OCI-LY7 (cell line): Measurements from ENCODE around the gene SMC5. TPM values are rescaled to one million over a fixed set of nuclear protein-coding genes. Genes with fewer than 3 reads are reported as not detected.

Experiments used
- BruUV-seq: library from RNA; stranded (reverse); fragments of 400-500 nt; replicated peaks from 2 replicates; lab custom pipeline; 2021; lab: Mats Ljungman, UMichigan
- CTCF ChIA-PET: fragments of 300-600 bp; sonication (Branson Sonifier 250); formaldehyde crosslinking; loops from one replicate; lab custom pipeline; 2022; ENCODE audit warnings: antibody characterized with exemption; ENCODE audit not compliant: unreplicated experiment; lab: Charles Lee
- POLR2A ChIA-PET: fragments of 300-600 bp; sonication (Branson Sonifier 250); formaldehyde crosslinking; loops from one replicate; lab custom pipeline; 2022; ENCODE audit warnings: antibody characterized with exemption; lab: Charles Lee
- DNase-seq: peaks from one replicate; pipeline ENCODE4 v3.0.0-alpha.2; 2015; ENCODE audit warnings: low spot score
- H2AFZ ChIP-seq: fragments of 200-600 bp; sonication (generic), shearing (Covaris generic); 2 replicates; pipeline ENCODE4 v1.6.1; 2014; ENCODE audit warnings: mild to moderate bottlenecking, antibody characterized with exemption, low read length, moderate library complexity
- H3K27ac ChIP-seq: fragments of 200-600 bp; sonication (generic); 2 replicates; pipeline ENCODE4 v1.5.1; 2014; ENCODE audit warnings: mixed run types, low read depth, mild to moderate bottlenecking, moderate library complexity, low read length, inconsistent platforms; ENCODE audit not compliant: poor library complexity, severe bottlenecking
- H3K36me3 ChIP-seq: fragments of 200-600 bp; sonication (generic); 2 replicates; pipeline ENCODE4 v1.6.1; 2014; ENCODE audit warnings: mild to moderate bottlenecking, antibody characterized with exemption, low read length, moderate library complexity, mixed read lengths; ENCODE audit not compliant: insufficient read depth
- H3K4me1 ChIP-seq: fragments of 200-600 bp; sonication (generic); 2 replicates; pipeline ENCODE4 v1.5.1; 2014; ENCODE audit warnings: mild to moderate bottlenecking, low read length; ENCODE audit not compliant: insufficient read depth, poor library complexity, severe bottlenecking
- H3K4me2 ChIP-seq: fragments of 200-600 bp; sonication (generic); 2 replicates; pipeline ENCODE4 v1.6.1; 2014; ENCODE audit warnings: mild to moderate bottlenecking, low read length
- H3K4me3 ChIP-seq: fragments of 200-600 bp; sonication (generic); 2 replicates; pipeline ENCODE4 v1.5.1; 2014; ENCODE audit warnings: mild to moderate bottlenecking, low read depth, low read length; ENCODE audit not compliant: poor library complexity, severe bottlenecking
- H3K79me2 ChIP-seq: fragments of 200-600 bp; sonication (generic); 2 replicates; pipeline ENCODE4 v1.6.1; 2016; ENCODE audit warnings: low read depth, mild to moderate bottlenecking, low read length, moderate library complexity, mixed read lengths; ENCODE audit not compliant: insufficient read depth
- H3K9me2 ChIP-seq: fragments of 200-600 bp; sonication (generic); 2 replicates; pipeline ENCODE4 v1.6.1; 2016; ENCODE audit warnings: mild to moderate bottlenecking, low read length, mixed read lengths; ENCODE audit not compliant: insufficient read depth
- H3K9me3 ChIP-seq: fragments of 200-600 bp; sonication (generic); 2 replicates; pipeline ENCODE4 v1.6.1; 2014; ENCODE audit warnings: mild to moderate bottlenecking, mixed run types, low read length, mixed read lengths
- H4K20me1 ChIP-seq: fragments of 200-600 bp; sonication (generic); 2 replicates; pipeline ENCODE4 v1.6.1; 2014; ENCODE audit warnings: mild to moderate bottlenecking, antibody characterized with exemption, low read length, moderate library complexity, mixed read lengths; ENCODE audit not compliant: insufficient read depth
- EZH2phosphoT487 ChIP-seq: fragments of 200-600 bp; sonication (generic); IDR thresholded peaks from 2 replicates; pipeline ENCODE4 v1.6.1; 2018; ENCODE audit warnings: low read depth, borderline replicate concordance, mild to moderate bottlenecking, mixed run types, antibody characterized with exemption, low read length, moderate library complexity, mixed read lengths
- intact Hi-C: fragments of 100-400 bp; cut with micrococcal nuclease; formaldehyde crosslinking; loops from one replicate; pipeline ENCODE4 v1.10.0; 2022; ENCODE audit not compliant: unreplicated experiment
- small RNA-seq: library from RNA; depleted of rRNA; stranded (forward); fragments of <200 nt; gene quantifications from one replicate; pipeline ENCODE3, GENCODE V24; 2014
- total RNA-seq, 2 experiments: library from RNA; depleted of rRNA in 1 of 2; stranded (reverse); fragments of >200 nt in 1 of 2; shearing (Covaris generic) in 1 of 2; gene quantifications; 2 replicates each; pipeline ENCODE4 v1.2.3, GENCODE V29; 2014 to 2022

SMC5 gene
- total RNA-seq, 2 experiments from 2014 or later = 38.9 to 42.0 TPM

DNA sequence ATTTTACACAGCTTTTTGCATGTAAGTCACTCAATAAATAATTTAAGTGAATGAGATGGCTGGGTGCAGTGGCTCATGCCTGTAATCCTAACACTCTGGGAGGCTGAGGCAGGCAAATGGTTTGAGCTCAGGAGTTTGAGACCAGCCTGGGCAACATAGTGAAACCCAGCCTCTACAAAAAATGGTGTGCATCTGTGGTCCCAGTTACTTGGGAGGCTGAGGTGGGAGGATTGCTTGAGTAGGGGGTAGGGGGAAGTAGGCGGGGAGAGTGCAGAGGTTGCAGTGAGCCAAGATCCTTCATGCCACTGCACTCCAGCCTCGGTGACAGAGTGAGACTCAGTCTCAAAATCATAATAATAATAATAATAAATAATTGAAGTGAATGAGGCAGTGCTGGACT lies 145.5 kb downstream of the SMC5 start:
- intact Hi-C loops = no loop called here
- ChIA-PET CTCF (no interaction called here), POLR2A (no interaction called here)
- H2AFZ ChIP-seq = no peak overlapping the region
- TF ChIP-seq EZH2phosphoT487 = no peak
- H3K4me1 ChIP-seq = peaks cover 4% of the 10 kb centered on the region
- no TSS peak for BruUV-seq
- no peaks in the 10 kb centered on the region; the same call in 1 of the 2 replicates for H4K20me1 ChIP-seq
- no peak for DNase-seq
- no peaks in the 10 kb centered on the region for H3K36me3 ChIP-seq
- no peaks in the 10 kb centered on the region for H3K9me2 ChIP-seq
- no peak overlapping the region for H3K27ac ChIP-seq
- no peaks in the 10 kb centered on the region for H3K9me3 ChIP-seq
- H3K79me2 ChIP-seq = no peaks in the 10 kb centered on the region
- no peak overlapping the region for H3K4me2 ChIP-seq
- H3K4me3 ChIP-seq = no peak overlapping the region

Small RNA genes within 50 kb of the gene (small RNA-seq; reads per million reads assigned to genes)
- not detected for gene RF00019

Other genes starting within 250 kb of the SMC5 start
- gene MAMDC2, start 215.1 kb upstream of the SMC5 start, total RNA-seq (2014; rRNA removed; shearing (Covaris generic)) = not detected in 2 replicates
- not detected in 2 replicates for gene MAMDC2, start 215.1 kb upstream of the SMC5 start, total RNA-seq (2022)
- 1.4 and 2.3 TPM in 2 replicates for gene KLF9, start 155.7 kb downstream of the SMC5 start, total RNA-seq (2014; rRNA removed; shearing (Covaris generic))
- 1.9 and 2.3 TPM in 2 replicates for gene KLF9, start 155.7 kb downstream of the SMC5 start, total RNA-seq (2022)